GM21619 (cell line): ENCODE data around the gene EFCAB6.

Source experiments
- ATAC-seq: cut with Tn5 transposase; IDR thresholded peaks from one replicate; pipeline ENCODE4 v1.9.1; 2021; ENCODE audit not compliant: unreplicated experiment

EFCAB6 gene

DNA sequence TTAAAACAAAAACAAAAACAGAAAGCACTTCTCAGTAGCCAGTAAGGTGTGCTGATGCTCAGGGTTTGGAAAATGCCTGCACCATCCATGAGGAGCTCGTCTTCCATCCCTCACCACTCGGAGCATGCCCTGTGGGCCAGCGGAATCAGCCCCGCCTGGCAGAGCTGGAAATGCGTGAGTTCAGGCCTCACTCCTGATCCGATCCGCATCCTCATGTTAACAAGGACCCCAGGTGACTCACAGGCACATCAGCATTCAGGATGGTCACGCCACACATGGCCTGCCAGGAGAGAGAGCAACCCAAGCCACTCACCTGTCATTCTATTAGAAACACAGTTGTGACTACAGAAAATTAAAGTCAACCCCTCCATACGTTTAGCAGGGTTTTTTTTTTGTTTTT, 211.8 kb downstream of the EFCAB6 start:
- no peak for ATAC-seq

DNA sequence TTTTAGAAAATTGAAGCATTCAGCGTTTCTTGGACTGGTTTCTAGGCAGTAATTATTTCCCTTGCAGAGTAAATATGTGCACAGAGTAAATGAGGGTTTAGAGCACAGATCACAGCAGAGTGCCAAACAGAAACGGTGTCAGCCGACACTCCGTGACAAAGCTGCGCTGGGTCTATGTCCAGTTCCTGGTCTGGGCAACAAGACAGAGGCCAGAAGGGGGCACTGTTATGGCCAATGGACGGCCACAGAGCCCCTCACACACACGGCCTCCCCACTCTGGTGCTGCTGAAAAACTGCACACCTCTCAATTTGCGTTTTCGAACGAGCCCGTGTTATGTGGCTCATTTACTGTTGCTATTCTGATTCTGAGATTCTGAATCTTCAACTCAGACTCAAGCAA, 219.6 kb downstream of the EFCAB6 start:
- no peak for ATAC-seq

DNA sequence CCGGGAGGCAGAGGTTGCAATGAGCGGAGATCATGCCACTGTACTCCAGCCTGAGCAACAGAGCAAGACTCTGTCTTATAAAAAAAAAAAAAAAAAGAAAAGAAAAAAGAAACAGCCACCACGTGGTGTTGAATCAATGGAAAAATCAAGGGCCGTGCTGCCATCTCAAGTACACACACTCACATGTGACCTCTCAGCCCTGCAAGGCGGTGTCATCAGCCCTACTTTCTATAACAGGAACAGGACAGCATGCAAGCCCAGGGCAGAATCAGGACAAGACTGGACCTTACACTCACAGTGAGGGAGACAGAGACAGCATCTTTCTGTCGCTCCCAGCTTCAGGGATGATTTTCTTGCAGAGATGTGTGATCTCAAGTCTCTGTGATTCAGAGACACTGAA, 220.7 kb downstream of the EFCAB6 start:
- ATAC-seq = no peak

DNA sequence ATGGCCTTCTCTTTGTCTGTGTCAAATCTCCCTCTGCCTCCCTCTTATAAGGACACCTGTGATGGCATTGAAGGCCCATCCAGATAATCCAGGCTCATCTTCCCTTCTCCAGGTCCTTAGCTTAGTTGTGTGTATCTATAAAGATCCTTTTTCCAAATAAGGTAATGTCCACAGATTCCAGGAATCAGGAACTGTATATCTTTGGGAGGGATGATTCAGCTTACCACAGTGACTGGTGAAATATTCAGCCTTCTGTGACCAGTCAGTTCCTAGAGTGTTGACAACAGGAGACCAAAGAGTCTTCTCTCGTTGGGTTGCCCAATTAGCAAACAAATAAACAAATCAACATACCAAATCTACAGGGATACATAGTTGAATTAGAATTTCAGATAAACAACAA, 224.5 kb downstream of the EFCAB6 start:
- ATAC-seq = no peak

DNA sequence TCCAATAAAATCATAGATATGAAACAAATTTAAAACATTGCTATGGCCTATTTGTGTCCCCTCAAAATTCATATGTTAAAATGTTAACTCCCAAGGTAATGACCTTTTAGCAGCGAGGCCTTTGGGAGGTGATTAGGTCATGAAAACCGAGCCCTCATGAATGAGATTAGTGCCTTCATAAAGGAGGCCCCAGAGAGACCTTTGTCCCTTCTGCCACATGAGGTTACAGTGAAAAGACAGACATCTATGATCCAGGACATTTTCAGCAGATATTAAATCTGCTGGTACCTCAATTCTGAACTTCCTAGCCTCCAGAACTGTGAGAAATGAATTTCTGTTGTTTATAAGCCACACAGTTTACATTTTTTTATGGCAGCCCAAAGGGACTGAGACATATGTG, 228.6 kb downstream of the EFCAB6 start:
- ATAC-seq = no peak

DNA sequence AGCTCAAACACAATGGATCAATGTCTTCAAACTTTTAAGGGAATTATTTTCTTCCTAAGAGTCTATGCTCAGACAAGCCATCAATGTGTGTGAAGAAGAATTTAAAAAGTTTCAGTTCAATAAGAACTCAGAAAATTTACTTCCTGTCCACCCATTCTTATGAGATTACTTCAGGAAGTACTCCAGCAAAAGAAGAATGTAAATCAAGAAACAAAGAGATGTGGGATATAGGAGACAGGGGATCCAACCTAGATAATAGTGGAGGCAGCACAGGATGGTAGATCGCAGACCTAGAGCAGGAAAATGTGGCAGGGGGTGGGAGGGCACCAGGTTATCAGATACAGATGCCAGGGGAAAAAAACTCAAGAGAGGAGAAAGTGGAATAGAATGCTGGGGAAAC, 229.7 kb downstream of the EFCAB6 start:
- no peak for ATAC-seq

DNA sequence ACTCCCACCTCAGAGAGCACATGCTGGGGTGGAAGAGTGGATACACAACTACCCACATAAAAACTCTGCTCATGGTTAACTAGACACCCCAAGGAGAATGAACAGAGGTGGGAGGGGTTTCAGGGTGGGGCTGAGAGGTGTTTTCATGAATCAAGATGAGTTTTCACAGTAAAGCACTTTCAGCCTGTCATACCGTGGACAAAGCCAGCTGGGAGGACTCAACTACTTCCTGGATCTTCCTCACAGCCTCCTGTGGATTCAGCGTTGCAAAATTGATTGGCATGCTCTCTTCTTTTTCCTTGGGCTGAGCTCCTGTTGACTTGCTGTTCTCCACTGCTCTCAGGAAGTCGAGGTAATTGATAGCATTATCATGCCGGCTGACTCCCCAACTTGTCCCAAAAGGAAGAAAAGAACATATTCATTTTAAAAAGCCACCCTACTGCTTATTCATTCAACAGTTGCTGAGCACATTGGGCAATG, 231.8 kb downstream of the EFCAB6 start:
- ATAC-seq = no peak

DNA sequence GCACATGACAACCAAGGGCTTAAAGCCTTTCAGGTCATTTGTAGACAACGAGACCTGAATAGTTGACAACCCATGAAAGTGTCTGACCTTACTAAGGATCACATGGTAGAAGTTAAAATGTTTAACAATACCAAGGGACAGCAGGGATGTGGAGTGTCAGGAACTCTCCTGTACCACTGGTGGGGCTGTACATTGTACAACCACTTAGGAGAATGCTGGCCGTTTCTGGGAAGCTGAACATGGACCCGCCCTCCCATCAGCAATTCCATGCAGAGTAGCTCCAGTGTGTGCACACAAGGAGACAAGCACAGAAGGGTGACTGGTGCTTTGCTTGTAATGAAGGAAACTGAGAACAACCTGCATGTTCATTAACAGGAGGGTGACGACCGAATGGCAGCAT, 237.4 kb downstream of the EFCAB6 start:
- no peak for ATAC-seq

DNA sequence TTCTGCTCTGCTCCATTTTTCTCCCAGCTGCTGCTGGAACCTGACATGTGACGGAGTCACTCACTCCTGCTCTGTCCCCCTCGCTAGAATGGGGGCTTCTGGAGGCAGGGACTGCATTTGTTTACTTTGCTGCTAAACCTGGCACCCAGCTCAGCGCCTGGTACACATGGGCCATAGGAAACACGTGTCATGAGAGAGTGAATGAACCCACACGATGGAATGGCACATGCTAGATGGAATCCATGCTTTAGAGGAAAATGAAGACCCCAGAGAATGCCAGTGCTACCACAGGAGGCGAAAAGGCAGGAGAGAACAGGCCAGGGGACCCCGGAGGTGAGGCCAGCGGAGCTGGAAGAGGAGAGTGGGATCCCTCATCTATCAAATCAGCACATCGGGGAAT, 239.4 kb downstream of the EFCAB6 start:
- no peak for ATAC-seq

DNA sequence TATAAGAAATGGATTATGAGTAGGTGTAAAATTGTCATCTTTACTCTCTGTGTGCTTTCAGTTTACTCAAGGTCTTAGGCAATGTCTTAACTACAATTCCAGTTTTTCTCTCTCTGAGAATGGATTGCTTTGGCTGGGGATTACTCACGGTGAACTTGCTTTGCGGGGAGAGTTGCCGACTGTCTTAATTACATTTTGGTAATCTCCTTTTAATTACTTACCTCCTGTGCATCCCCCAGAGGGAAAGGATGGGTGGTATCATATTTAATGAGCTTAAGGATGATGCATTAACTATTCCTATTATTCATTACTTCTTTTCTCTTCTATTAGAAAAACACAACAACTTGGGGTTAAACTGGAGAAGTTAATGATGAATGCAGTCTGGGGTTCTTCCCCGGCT, 240.9 kb downstream of the EFCAB6 start:
- no peak for ATAC-seq

DNA sequence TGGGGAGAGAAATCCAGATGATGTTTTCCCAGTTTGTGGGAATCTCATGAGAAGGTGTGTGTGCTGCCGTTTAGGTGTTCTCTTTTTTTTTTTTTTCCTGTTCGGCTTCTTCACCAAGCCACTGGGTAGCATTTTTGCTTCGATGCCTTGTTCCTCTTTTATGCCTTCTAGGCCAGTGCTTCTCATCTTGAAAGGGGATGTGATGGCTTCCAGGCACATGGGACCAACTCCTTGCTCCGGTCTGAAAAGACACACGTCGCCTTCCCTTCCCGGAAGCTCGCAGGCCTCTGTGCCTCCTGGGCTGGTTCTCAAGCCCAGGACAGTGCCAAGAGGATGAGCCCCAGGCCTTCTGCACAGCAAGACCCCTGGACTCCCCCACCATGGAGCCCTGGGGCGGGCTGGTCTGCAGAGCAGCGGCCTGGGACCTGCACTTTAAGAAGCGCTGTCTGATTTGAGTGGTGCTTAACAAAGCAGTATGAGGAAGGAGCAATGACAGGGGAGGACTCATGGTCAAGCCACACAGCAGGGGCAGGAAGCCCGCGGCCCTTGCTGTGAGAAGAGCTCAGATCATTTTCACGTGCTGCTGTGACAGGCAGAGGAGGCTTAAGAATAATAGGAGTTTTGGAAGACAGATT, 241.5 kb downstream of the EFCAB6 start:
- no peak for ATAC-seq

DNA sequence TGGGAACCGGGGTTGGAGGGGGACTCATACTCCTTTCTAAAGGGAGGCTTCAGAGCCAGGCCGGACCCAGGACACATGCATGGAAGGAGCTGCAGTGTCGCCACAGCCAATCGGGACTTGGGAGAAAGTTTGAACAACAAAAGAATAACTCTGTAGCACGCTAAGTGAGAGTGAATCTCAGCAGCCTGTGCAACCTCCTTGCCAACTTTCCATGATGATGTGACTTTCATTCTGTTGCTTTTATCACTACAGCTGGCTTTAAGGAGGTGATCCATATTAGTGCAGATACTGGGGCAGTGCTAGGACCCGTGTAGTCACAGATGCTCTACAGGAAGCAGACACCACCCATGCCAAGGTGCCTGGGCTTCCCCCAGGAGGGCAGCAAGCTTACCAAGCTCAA, 243.0 kb downstream of the EFCAB6 start:
- ATAC-seq = no peak

DNA sequence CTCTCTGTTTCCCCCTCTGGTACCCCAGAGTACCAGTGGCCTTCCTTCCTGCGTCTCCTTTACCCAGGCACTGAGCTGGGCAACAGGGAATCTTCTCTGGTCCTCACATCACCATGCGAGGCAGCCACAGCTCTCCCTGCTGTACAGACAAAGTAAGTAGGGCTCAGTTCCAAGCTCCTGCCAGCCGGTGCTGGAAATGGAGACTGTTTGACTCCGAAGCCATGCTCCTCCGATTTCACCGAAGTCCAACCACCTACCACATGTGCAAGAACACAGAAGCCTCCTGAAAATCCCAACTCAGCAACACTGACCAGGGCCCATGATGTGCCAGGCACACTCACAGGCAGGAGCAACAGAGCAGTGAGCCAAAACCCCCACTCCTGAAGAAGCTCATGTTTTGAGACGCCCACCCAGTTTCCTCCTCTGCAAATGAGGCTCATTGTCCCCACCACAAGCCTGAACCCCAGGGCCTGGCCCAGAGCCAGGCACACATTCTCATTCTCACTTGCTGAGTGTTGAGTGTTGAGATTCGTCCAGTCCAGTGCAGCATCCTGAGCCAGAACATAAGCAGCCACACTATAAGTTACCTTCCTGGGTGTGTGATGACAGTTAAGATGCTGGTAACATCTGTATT, 244.3 kb downstream of the EFCAB6 start:
- no peak for ATAC-seq

DNA sequence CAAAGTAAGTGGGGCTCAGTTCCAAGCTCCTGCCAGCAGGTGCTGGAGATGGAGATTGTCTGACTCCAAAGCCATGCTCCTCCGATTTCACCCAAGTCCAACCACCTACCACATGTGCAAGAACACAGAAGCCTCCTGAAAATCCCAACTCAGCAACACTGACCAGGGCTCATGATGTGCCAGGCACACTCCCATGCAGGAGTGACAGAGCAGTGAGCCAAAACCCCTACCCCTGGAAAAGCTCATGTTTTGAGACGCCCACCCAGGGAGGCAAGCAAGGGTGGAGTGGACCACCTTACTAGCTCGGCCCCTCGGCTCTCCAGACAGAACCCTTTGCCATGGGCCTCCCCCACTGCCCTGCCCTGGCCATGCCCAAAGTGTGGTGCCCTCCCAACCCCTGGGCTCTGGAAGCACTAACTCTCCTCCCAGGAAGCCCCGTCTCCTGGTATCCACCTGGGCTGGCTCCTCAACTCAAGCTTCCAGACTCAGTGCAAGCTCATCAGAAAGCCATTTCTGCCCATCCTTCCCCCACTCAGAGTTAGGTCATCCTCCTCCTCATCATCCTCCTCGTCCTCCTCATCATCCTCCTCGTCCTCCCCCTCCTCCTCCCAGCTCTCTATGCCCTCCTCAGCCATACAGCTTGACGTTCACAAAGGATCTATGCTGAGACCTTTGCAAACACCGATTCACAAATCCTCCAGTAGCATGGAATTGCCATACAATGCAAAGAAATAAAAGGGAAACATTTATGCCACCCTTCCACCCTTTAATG, 245.4 kb downstream of the EFCAB6 start:
- ATAC-seq = no peak

DNA sequence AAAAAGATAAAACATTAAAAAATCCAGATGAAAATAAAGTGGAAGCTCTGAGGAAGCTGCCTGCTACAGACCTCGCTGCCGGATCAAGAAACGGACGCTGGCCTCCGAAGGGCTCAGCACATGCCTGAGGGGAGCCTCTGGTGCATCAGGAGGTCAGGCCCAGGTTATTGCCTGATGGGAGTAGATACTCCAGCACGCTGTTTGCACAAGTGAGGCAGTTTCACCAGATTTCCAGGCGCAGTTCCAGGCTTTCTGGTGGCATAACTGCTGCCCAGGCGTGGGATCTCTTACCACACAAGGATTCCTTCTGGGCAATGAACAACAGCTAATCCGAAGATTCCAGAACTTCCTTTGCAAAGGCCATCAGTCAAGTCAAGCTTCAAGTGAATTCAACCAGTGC, 246.1 kb downstream of the EFCAB6 start:
- no peak for ATAC-seq

DNA sequence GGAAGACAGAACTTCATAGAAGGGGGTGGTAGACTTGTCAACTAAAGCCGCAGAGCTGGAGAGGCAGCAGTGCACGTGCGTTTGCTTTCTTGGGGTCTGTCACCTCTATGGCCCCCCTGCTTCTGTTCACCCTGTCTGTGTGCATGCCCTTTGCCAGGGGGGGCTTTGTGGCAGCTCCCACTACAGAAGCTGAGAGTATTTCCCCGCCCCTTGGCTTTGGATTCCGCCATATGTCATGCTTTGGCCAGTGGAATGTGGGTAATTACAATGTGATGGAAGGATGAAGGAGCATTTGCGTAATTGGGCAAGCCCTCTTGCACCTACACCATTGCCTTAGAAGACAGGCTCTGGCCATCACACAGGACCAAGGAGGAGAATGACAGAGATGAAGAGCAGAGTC, 247.2 kb downstream of the EFCAB6 start:
- no peak for ATAC-seq

DNA sequence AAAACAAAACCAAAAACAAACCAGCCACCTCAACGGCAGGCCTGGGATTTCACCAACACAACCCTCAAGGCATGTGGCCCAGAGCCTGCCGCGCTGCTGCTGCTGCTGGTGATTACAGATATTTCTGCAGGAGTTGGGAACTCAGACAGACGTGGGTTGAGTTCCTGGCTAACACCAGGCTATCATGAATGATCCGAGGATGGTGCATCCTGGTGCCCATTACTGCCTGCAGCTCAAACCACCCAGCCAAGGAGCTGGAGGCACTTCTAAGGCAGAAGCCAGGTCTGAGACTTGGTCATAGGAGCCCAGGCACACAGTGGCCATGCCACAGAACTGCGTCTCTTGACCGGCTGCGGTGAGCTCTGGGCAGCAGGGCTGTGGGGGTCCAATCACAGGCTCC, 248.5 kb downstream of the EFCAB6 start:
- no peak for ATAC-seq

DNA sequence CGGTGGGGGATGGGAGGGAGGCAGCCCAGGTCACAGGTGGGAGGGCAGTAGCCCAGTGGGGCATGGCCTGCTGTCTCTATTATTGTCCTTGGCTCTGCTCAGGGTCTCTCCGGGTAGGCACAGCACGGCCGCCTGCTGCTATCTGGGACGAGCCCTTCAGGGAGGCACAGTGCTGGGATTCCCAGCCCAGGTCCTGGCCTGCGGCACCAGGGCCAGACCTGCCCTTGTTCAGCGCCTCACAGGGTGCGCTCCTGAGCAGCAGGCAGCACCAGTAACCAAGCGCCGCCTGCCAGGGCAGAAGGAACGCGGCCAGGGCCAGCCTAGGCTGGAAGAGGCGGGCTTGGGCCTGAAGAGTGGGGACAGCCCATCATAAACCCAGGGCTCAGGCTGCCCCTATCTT, 249.3 kb downstream of the EFCAB6 start:
- ATAC-seq = no peak

DNA sequence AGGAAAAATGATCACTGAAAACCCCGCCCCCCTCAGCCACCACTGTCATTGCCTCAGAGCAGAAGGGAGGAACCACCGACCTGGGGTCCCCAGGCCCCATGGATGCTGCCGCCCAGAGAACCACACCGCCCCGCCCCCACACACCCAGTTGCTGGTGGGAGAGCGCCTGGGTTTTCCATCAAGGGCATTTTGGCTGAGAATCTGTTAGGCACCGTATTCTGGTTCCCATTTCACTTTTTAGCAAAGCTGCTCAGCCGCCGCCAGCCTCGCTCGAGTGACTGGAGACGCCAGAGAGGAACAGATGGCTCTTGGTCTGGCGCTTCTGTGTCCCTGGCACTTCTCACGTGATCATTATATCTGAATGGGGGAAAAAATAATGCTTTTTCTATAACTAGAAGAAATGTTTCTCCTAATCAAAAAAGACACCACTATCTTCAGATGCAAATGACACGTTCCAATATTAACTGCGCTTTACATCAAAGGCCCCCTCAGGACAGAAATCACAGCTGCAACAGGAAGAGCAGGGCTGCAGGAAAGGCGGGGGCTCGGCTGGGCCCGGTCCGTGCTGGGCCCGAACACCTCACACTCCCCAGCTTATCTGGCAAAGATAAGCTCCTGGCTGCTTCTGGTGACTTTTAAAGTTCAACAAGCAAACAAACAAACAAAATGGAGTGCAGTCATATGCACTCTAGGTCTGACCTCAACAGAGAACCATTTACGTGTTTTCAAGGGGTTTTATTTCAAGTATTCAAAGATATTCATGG, 250.5 kb downstream of the EFCAB6 start:
- ATAC-seq = no peak

DNA sequence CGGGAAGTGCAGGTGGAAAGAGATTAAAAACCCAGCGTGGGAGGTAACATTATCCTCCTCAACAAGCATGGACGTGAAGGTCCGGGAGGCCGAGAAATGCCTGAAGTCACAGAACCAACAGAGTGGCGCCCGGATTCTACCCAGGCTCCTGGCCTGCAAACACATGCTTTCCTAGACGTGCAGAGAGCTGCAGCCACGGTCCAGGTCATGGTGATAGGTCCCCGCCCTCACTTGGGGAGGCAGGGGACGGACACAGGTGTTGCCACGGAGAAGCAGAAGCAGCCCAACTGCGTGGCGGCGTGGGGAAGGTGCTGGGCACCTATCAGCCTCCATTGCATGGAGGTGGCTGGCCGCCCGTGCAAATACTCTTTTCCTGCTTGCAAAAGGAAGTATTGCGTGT, 251.5 kb downstream of the EFCAB6 start:
- ATAC-seq = no peak
